NCI-H1436 (cell line): ENCODE results near the gene PRSS27.
"Not testable (repeated sequence)": the region's sequence is repeated elsewhere in the genome, so short reads cannot be mapped to it uniquely, and the experiment has no call there.

Experiments used
- DNase-seq: peaks from one replicate; lab custom pipeline; 2025; lab: John Stamatoyannopoulos, UW

PRSS27 gene

DNA sequence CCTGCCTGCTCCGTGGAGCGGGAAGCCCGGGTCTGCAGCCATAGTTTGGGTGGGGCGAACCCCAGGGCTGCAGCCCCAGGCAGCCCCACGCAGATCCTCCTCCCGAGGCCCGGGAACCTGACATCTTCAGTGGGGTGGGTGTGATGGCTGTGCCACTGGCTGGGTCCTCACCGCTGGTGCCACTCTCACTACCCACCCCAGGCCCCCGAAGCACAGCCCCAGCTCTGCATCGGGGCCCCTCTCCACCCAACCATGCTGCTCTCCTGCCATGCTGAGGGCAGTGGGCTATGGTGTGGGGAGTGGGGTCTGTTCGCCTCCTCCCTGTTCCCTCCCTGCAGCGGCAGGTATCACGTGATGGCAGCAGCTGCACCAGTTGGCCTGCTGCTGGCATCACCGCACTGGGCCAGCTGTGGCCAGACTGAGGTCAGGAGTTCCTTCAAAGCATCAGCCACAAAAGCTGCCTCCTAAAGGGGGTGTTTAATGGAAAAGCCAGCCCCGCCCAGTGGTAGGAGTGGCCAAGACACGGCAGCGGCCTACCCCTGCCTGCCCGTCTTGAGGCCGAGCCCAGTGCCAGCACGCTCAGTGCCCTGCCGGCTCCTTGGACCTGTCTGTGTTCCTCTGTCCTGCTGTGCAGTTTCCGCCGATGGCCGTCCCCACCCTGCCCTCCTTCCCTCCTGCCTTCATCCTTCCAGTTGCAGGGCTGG is 26.9 kb downstream of the PRSS27 start:
- no peak for DNase-seq

DNA sequence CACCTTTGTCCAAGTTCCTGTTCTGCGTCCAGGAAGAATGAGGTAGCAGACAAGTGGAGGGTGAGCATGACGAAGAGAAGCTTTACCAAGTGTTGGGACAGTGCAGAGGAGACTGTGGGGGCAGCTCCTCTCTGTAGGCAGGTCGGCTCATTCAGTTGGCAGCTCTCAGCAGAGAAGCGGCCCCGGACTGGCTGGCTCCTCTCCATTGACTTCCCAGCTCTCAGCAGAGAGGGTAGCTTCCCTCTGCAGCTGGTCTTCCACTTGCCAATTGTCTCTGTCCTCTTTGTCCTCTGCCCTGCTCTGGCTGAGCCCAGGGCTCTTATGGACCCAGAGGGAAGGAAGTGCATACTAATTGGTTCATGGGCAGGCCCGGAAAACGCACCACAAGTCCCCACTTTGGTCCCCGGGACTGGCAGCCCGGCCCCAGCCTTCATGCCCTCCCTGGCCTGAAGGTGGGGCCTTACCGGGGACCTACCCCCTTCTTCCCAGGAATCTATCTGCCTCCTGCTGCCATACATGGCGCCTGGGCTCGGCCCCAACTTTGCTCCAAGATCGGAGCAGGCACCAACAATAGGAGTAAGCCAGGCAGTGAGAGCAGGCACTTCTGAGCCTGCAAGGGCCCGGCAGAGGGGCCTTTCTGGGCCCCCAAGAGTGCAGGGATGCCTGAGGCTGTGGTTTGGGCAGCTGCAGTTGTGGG is 27.6 kb downstream of the PRSS27 start:
- no peak for DNase-seq

DNA sequence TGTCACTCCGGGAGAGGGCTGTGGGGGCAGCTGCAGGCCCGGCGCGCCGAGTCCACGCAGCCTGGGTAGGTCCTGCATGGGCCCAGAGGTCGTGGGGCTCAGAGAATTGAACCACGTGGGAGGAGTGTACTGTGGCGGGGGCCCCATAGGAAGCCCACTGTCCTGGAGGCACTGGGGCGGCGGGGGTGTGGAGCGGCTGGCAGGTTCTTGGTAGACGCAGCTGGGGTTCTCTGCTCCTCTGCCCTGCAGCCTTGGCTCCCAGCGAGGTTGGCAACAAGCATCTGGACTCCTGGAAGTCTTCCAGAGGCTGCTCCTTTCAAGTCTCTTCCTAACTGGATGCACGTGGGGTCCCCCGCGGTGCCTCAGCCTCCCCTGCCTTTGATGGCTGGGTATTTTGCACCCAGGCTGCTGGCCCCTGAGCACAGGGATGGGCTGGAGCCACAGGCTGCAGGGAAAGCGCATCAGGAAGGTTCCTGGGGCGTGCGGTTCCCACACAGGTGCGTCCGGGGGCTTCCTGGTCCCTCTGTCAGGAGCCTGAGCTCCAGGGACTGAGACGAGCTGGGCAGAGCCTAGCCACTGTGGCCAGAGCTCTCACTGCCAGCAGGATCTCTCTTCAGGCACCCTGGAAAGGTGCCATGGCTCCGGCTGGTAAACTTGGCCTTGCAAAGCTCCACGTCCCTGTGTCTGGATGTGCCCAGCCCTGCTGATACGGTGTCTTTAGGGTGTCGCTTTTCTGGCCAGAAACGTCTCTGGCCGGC is 28.4 kb downstream of the PRSS27 start:
- no peak for DNase-seq

DNA sequence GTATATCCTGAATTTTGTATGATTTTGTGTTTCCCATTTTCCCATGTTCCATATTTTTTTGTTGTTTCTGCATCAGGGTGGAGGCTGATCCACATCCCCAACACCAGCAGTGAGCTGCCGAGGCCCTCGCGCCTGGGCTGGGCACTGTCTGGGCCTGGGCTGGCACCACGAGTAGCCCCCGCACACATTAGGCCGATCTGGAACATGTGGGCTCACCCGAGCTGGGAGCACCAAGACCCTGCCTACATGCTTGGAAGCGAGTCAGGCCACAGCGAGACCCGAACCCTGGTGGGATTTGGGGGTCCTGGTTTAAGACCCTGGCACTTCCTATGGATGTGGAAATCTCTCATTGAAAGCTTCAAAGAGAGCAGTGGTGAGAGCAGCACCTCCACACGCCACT is 29.2 kb downstream of the PRSS27 start:
- no peak for DNase-seq

DNA sequence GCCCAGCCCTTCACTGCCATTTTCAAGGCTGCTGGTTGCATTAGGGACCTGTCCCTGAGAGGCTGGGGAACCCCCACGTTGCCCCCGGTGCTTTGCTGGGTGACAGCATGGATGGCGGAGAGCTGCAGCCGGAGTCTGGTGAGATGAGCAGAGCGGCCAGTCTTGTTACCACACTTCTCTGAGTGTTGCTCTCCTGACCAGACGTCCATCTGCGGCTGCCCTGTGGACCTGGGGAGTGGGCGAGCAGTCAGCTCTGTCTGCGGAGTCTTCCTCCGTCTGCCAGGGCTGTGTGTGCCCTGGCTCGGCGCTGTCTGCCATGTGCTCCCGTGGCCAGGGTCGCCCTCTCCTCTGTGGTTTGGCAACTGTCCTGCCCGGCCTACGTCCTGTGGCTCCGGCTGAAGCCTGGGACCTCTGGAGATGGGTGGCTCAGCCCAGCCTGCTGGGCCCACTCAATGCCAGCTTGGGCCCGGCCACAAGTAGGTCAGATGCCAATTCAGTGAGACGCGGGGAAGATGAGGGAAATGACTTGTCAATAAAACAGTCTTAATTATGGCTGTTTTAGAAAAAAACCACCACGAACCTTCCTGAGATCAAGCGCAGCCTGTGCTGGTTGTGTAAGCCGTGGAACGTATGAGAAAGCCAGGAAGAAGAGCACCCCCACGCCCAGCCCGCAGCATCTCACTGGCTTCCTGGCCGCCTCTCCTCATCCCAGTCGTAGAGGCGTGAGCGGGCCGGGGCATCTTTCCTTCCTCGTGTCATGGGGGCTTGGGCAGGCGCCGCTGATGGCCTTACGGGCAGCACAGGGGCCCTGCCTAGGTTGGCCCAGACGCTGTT is 29.8 kb downstream of the PRSS27 start:
- DNase-seq = no peak

DNA sequence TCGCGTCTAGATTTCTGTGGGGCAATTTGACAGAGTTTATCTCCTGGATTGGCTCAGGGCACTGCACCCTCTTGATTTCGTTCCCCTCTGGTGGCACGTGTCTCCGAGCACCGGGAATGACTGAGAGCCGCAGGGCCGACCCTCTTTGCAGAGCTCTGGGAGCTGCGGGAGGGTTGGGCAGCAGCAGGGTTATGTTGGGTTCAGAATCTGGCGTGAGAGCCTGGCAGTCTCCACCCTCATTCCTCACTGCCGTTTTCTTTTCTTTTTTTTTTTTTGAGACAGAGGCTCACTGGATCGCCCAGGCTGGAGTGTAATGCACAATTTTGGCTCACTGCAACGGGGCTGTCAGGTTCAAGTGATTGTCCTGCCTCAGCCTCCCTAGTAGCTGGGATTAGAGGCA is 30.6 kb downstream of the PRSS27 start:
- DNase-seq = not testable (repeated sequence)

DNA sequence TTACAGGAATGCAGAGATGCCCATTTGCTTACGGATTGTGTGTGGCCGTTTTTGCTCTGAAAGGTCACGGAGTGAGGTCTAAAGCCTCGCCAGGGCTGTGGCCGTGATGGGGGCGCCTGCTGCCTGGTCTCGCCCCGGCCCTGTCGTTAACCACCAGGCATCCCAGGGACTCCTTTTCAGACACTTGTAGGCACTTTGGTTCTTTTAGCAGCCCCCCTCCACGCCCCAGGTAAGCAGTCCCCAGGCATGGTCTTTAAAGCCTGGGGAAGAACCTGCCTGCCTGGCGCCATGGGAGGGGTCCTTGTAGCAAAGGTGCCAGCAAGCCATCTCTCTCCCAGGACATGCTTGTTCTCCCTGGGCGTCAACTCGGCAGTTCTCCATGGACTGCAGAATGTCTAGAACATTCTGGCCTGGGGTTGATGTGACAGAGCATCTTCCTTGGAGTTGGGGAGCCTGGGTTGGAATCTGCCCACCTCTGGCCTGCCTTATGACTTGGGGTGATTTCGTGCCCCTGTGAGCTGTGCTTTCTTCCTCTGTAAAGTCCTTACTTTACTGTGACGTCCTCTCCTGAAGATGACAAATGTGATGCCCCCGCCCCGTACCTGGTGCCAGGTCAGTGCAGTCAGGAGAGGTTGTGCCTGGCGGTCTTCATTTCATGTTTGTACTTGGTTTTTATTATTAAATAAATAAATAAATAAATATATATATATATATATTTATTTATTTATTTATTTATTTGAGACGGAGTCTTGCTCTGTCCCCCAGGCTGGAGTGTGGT is 32.3 kb downstream of the PRSS27 start:
- DNase-seq = no peak

DNA sequence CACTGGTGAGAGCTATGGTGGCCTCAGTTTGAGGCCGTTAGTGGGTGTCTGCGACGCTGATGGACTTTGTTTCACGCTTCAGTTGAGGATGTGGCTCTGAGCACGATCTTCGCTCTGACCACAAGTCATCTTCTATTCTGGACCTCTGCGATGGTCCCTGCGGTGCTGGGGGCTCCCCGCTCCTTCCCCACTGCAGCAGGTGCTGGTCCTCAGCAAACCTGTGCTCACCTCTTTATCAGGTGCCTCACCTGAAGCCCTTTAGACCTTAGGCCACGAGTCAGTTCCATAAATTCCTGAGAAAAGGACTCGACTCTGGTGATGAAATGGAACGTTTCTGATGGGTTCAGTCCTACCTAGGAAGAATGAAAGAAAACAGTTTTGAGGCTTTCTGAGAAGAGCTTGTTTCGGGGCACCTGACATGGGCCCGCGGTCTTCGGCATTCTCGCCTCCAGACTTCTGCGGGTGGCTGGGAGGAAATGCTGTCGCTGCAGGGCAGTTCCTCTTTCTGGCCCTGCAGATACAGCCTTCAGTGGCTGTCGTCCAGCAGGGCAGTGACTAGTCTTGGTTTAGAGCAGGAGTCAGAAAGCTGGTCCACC is 33.0 kb downstream of the PRSS27 start:
- no peak for DNase-seq

DNA sequence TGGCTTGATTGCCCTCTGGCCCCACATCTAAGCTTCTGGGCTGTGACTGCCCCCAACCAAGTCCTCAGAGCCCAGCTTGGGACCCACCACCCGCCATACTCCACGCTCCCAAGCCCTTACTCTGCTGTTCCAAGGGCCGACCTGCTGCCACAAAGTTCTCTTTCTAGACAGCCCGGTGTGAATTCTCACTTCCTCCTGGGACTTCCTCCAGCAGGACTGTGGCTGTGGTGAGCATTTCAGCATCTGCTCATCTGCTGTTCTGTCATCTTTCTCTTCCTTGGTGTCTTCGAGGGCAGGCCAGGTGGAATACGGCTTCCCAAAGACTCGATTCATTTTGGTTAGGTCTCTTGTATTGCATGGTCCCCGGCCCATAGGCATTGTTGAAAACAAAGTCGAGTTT is 33.9 kb downstream of the PRSS27 start:
- DNase-seq = not testable (repeated sequence)

DNA sequence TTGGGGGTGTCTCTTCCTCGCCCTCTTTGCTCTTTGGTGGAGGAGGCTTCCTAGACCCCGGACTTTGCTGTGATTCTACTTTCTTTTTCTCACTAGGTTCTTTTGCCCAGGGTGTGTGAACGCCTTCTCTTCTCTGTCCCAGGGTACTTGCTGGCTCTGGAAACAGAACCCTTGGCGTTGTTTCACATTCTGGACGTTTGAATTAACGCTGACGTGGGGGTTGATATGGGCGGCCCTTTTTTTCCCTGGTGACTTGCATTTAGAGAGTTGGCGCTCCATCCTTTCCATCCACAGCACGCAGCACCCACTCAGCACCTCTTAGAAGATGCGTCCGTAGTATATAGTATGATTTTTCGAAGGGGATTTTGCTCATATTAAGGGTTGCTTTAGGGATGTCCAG is 37.0 kb downstream of the PRSS27 start:
- DNase-seq = not testable (repeated sequence)

DNA sequence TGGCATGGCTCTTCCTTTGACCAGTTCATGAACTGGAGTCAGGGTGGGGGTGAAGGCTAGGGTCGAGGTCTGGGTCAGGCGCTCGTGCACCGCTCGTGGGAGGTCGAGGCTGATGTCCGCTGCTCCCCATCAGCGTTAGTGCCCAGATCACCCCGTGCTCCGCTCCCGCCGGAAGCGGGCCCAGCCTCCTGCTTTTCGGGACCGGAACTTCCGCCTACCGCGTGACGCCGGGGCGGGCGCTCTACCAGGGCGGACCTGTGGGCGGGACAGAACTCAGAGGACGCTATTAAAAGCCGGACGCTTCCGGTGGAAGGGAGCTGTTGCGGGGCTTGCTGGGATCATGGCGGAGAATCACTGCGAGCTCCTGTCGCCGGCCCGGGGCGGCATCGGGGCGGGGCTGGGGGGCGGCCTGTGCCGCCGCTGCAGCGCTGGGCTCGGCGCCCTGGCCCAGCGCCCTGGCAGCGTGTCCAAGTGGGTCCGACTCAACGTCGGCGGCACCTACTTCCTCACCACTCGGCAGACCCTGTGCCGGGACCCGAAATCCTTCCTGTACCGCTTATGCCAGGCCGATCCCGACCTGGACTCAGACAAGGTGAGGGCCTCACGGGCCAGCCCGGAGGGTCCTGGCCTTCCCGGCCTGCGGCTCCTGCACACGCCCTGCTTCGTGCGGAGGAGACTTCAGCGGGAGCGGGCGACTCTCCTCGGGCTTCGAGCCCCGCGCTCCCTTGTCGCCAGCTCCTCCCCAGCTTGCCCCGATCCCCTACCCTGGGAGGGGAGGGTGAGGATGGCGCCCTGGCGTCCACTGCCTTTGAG is 37.6 kb downstream of the PRSS27 start, which contains the start of gene KCTD5:
TSS of gene KCTD5 (plus strand) at position 315 of the 813 bp plus-strand sequence. CDS start at position 341, 26 bp downstream.
- peak; percentile 92 for DNase-seq

DNA sequence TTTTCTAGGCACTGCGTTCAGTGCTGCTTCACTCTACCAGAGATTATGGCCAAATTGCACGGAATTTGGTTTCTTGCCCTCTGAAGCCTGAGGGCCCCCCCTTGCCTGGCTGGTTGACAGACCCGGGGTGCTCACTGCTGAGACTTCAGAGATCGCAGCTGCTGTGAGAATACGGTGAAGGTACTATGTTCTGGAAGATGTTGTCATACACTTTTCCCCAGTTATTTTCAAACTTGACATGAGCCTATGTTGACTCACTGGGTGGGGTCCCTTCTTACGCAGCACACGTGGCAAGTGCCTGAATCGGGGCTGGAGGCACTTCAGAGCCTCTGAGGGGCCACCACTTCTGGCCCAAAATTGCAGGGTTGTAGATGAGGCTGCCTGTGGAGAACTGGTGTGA is 39.7 kb downstream of the PRSS27 start:
- not testable (repeated sequence) for DNase-seq

DNA sequence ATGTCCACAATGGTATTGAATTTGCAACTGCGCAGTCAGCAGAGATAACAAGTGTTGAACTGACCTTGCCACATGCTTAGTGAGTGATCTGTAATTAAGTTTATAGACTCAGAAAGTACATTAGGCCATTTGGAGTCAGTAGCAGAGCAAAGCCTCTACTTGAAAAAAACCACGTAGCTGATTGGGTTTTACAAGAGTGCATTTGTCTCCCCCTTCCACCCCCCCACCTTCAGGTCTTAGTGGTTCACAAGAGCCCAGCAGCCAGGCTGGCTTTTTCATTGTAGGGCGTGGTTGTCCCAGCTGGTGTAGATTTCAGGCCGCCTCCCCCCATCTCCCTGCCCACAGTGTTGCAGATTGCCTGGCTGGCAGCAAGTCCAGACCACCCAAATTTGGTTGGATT is 40.1 kb downstream of the PRSS27 start:
- not testable (repeated sequence) for DNase-seq

DNA sequence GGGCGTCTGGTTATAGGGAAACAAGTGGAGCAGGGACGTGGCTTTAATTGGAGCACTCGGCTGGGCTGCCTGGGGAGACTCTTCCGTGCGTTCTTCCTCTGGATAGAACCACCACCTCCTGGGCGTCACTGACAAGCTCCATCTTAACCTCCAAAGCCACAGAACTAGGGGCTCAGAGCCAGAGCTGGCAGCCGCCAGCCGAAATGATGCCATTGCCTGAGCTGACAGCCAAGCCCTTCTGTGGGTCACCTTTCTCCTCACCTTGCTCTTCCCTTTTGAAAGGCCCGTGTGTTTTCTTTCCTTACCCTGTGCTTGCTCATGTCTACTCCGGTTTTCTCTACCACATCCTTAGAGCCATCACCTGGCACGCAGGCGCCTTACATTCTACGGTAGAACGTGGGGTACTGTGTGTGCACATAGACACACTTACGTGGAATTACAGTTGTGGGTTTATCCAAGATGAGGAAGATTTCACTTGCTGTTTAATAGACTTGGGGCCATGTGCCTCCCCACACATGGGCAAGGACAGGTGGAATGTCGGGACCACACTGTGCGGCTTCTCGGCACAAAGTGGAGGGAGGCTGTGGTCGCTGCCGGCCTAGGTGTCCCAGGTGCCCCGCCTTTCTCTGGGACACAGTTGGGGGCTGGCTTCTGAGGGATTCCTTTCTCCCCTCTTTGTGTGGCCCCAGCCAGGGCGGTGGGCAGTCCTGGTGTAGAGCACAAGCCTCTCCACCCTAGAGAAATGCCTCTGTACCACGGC is 41.6 kb downstream of the PRSS27 start:
- not testable (repeated sequence) for DNase-seq

DNA sequence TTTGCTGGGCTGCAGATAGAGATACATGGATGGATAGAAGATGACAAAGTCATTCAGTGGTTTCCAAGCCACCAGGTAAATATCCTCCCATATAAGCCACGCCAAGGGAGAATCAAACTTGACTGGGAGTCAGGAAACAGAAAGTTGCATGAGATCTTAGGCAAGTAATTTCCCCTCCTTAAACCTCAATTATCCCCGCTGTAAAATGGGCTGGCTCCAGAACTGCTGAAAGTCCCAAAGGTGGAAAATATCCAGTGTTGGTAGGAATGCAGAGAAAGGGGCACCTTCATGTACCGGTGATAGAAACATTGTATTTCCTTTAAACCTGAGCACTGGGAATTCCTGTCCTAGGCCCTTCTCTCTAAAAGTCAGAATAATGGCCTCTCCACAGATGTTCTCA is 43.1 kb downstream of the PRSS27 start:
- DNase-seq = not testable (repeated sequence)

DNA sequence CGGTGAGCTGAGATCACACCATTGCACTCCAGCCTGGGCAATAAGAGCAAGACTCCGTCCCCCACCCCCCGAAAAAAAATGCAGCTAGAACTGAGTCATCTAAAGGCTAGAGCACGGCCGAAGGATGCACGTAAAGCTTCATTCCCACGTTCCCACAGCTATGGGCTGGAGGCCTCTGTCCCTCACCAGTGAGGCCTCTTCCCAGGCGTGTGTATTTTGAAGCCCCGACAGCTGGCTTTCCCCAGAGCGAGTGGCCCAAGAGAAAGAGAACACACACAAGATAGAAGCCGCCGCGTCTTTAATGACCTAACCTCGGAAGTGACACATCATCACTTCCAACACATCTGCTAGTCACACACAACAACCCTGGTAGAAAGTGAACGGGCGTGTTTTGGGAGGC is 44.3 kb downstream of the PRSS27 start:
- DNase-seq = no peak

DNA sequence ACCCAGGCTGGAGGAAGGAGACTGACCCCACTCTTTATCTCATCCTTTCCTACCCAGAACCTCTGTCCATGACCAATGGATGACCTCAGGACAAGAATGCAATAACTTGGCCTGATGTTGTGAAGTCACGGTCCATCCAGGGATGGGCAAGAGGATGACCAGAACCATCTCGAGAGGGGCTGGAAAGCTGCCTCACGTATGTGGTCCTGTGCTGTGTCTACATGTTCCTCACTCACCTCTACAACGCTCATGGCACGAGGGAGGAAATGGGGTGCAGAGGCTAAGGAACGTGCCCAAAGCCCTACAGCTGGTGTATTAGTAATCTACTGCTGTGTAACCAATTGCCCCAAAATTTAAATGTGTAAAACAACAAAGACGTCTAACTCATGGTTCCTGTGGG is 45.0 kb downstream of the PRSS27 start:
- DNase-seq = no peak

DNA sequence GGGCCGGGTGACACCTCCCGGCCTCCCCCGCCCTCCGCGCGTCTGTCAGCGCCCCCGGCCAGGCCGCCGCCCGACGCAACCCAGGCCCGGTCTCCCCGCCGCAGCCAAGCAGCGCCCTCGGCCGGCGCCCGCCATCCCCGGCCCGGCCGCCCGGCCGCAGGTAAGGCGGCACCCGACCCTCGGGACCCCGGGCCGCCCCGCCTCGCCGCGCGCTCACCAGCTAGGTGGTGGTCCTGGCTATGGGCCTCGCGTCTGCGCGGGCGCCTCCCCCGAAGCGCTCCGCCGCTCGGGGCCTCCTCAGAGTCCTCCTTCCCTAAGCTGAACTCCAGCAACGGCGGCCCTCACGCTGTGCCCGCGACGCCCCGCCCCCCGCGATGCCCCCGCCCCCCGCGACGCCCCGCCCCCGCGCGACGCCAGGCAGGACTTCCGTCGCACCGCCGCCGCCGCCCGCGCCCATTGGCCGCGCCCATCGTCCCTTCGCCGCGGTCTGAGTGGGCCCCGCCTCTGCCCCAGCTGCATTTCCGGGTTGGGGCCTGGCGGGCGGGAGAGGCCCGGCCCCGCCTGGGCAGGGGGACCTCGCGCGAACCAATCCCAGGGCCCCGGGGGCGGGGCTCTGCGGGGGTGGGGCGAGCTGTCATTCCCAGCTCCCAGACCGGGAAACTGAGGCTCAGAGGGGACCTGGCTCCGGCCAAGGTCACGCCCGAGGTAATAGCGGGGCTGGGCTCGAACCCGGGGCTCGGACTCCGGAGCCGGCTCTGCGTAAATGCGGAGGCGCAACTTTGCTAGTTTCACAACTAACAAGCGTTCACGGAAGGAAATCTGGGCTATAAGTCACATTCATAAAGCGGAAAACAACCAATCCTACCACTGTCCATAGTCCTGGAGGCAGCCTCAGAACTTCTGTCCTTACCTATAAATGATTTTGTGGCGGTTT is 46.7 kb downstream of the PRSS27 start:
- DNase-seq = peak; percentile 93
